SK-N-SH treated with all-trans-retinoic acid at 6 μM for 48 hours (cell line): ENCODE data around the gene FIGLA.

Source experiments
- ATAC-seq: fragments of 200-7000 bp; cut with Tn5 transposase; 3 replicates; pipeline ENCODE4 v1.9.1; 2020; ENCODE audit warnings: mild to moderate bottlenecking, moderate library complexity
- ARNTL ChIP-seq: fragments of 450-650 bp; formaldehyde crosslinking; IDR thresholded peaks from 2 replicates; pipeline ENCODE4 v1.5.0; 2020; ENCODE audit warnings: low read depth, mild to moderate bottlenecking, moderate library complexity, borderline replicate concordance
- BACH2 ChIP-seq: fragments of 250-450 bp; sonication (Bioruptor Pico); IDR thresholded peaks from 2 replicates; pipeline ENCODE4 v1.9.0; 2021; ENCODE audit warnings: mild to moderate bottlenecking, borderline replicate concordance
- CSRNP3 ChIP-seq: fragments of 250-450 bp; sonication (Bioruptor Pico); IDR thresholded peaks from 2 replicates; pipeline ENCODE4 v1.5.1; 2021; ENCODE audit warnings: mild to moderate bottlenecking, moderate library complexity
- GLIS3 ChIP-seq: fragments of 250-450 bp; sonication (Bioruptor Pico); IDR thresholded peaks from 2 replicates; pipeline ENCODE4 v1.5.0; 2020; ENCODE audit warnings: mild to moderate bottlenecking, moderate library complexity
- OSR1 ChIP-seq: fragments of 250-450 bp; sonication (Bioruptor Pico); IDR thresholded peaks from 2 replicates; pipeline ENCODE4 v1.8.0; 2022; ENCODE audit warnings: moderate library complexity, mild to moderate bottlenecking, inconsistent platforms
- PPARA ChIP-seq: fragments of 250-450 bp; sonication (Bioruptor Pico); IDR thresholded peaks from 2 replicates; pipeline ENCODE4 v1.5.0; 2020; ENCODE audit warnings: mild to moderate bottlenecking, borderline replicate concordance
- RARB ChIP-seq: fragments of 250-450 bp; sonication (Bioruptor Pico); IDR thresholded peaks from 2 replicates; pipeline ENCODE4 v1.8.0; 2021; ENCODE audit warnings: mild to moderate bottlenecking, moderate library complexity
- TCF4 ChIP-seq: fragments of 250-450 bp; sonication (Bioruptor Pico); IDR thresholded peaks from 2 replicates; pipeline ENCODE4 v1.8.0; 2021; ENCODE audit warnings: mild to moderate bottlenecking, moderate library complexity, borderline replicate concordance
- ZC3H10 ChIP-seq: fragments of 250-450 bp; sonication (Bioruptor Pico); IDR thresholded peaks from 2 replicates; pipeline ENCODE4 v1.5.1; 2021; ENCODE audit warnings: mild to moderate bottlenecking, moderate library complexity
- ZFP3 ChIP-seq: fragments of 250-450 bp; sonication (Bioruptor Pico); IDR thresholded peaks from 2 replicates; pipeline ENCODE4 v1.5.0; 2020; ENCODE audit warnings: mild to moderate bottlenecking, moderate library complexity
- ZFP30 ChIP-seq: fragments of 450-650 bp; formaldehyde crosslinking; IDR thresholded peaks from 2 replicates; pipeline ENCODE4 v1.5.0; 2022; ENCODE audit warnings: mild to moderate bottlenecking, moderate library complexity
- ZNF565 ChIP-seq: fragments of 450-650 bp; formaldehyde crosslinking; conservative IDR thresholded peaks from 2 replicates; pipeline ENCODE4 v1.5.0; 2020; ENCODE audit warnings: low read depth, mild to moderate bottlenecking, moderate library complexity
- TF ChIP-seq, protein P1 (sequence below): fragments of 250-450 bp; sonication (Bioruptor Pico); IDR thresholded peaks from 2 replicates; pipeline ENCODE4 v1.5.0; 2020; ENCODE audit warnings: mild to moderate bottlenecking, moderate library complexity
- TF ChIP-seq, protein P2 (sequence below): fragments of 250-450 bp; sonication (Bioruptor Pico); IDR thresholded peaks from 2 replicates; pipeline ENCODE4 v1.8.0; 2021; ENCODE audit warnings: low read depth, mild to moderate bottlenecking, moderate library complexity, borderline replicate concordance

Gene FIGLA

DNA sequence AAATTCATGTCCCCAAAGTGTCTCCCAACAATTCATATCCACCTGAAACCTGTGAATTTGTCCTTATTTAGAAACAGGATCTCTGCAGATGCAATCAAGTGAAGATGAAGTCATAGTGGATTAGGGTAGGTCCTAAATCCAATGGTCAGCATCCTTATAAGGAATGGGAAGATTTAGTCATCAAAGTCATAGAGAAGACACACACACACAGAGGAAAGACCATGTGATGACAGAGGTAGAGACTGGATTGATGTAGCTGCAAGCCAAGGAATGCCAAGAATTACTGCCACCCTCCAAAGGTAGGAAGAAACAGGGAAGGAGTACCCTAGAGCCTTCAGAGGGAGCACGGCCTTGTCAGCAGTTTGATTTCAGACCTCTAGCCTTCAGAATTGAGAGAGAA is 40.1 kb downstream of the FIGLA start:
- ATAC-seq, result no peak

GRCh38 chr2:70748002-70748784 is 42.2 kb downstream of the FIGLA start:
- TF ChIP-seq BACH2 (CRISPR knock-in tag) (no peak), PPARA (no peak), CSRNP3 (no peak), GLIS3 (CRISPR knock-in tag) (no peak), ZFP30 (CRISPR knock-in tag) (no peak)
- TF ChIP-seq, protein P1, sequence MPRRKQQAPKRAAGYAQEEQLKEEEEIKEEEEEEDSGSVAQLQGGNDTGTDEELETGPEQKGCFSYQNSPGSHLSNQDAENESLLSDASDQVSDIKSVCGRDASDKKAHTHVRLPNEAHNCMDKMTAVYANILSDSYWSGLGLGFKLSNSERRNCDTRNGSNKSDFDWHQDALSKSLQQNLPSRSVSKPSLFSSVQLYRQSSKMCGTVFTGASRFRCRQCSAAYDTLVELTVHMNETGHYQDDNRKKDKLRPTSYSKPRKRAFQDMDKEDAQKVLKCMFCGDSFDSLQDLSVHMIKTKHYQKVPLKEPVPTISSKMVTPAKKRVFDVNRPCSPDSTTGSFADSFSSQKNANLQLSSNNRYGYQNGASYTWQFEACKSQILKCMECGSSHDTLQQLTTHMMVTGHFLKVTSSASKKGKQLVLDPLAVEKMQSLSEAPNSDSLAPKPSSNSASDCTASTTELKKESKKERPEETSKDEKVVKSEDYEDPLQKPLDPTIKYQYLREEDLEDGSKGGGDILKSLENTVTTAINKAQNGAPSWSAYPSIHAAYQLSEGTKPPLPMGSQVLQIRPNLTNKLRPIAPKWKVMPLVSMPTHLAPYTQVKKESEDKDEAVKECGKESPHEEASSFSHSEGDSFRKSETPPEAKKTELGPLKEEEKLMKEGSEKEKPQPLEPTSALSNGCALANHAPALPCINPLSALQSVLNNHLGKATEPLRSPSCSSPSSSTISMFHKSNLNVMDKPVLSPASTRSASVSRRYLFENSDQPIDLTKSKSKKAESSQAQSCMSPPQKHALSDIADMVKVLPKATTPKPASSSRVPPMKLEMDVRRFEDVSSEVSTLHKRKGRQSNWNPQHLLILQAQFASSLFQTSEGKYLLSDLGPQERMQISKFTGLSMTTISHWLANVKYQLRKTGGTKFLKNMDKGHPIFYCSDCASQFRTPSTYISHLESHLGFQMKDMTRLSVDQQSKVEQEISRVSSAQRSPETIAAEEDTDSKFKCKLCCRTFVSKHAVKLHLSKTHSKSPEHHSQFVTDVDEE, result no peak
- TF ChIP-seq, protein P2, sequence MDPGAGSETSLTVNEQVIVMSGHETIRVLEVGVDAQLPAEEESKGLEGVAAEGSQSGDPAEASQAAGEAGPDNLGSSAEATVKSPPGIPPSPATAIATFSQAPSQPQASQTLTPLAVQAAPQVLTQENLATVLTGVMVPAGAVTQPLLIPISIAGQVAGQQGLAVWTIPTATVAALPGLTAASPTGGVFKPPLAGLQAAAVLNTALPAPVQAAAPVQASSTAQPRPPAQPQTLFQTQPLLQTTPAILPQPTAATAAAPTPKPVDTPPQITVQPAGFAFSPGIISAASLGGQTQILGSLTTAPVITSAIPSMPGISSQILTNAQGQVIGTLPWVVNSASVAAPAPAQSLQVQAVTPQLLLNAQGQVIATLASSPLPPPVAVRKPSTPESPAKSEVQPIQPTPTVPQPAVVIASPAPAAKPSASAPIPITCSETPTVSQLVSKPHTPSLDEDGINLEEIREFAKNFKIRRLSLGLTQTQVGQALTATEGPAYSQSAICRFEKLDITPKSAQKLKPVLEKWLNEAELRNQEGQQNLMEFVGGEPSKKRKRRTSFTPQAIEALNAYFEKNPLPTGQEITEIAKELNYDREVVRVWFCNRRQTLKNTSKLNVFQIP, result no peak
- ATAC-seq, result no peak

More for the DNA sequence above, 40.1 kb downstream of the FIGLA start:
- no peak for TF ChIP-seq GLIS3 (CRISPR knock-in tag)
- no peak for TF ChIP-seq ARNTL (CRISPR knock-in tag)
- TF ChIP-seq, protein P1, result no peak
- no peak for TF ChIP-seq ZC3H10
- no peak for TF ChIP-seq OSR1 (CRISPR knock-in tag)
- no peak for TF ChIP-seq ZFP30 (CRISPR knock-in tag)
- TF ChIP-seq ZNF565 (CRISPR knock-in tag), result no peak
- no peak for TF ChIP-seq ZFP3 (CRISPR knock-in tag)

DNA sequence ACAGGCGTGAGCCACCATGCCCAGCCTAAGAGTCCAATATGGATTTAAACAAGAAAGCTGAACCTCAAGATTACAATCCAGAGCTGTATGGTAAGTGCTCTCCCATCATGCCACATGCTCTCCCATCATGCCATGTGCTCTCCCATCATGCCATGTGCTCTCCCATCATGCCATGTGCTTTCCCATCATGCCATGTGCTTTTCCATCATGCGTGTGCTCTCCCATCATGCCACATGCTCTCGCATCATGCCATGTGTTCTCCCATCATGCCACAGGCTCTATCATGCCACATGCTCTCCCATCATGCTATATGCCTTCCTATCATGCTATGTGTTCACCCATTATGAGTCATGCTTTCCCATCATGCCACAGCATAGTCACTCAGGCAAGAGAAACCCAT is 43.2 kb downstream of the FIGLA start:
- no peak for ATAC-seq
- TF ChIP-seq RARB (CRISPR knock-in tag) (no peak), PPARA (no peak), GLIS3 (CRISPR knock-in tag) (no peak), TCF4 (CRISPR knock-in tag) (no peak), OSR1 (CRISPR knock-in tag) (no peak)
- TF ChIP-seq, protein P1, result no peak
